Activated CD4-positive, alpha-beta memory T cell treated with anti-CD3 and anti-CD28 coated beads for 36 hours (primary cell): ENCODE results near the gene NCAM1. TPM values are rescaled to one million over a fixed set of nuclear protein-coding genes. Genes with fewer than 3 reads are reported as not detected.

Source experiments
- CTCF ChIA-PET: fragments of 350-600 bp; sonication (Branson Sonifier 250); formaldehyde crosslinking; loops from one replicate; lab custom pipeline; 2021; ENCODE audit warnings: antibody characterized with exemption, inconsistent platforms; lab: Charles Lee
- POLR2A ChIA-PET: fragments of 350-600 bp; sonication (Branson Sonifier 250); formaldehyde crosslinking; loops from one replicate; lab custom pipeline; 2021; ENCODE audit warnings: antibody characterized with exemption; lab: Charles Lee
- DNase-seq: peaks from one replicate; pipeline ENCODE4 v3.0.0-alpha.2; 2020
- H3K27ac Mint-ChIP-seq: one replicate; pipeline ENCODE4 v1.8.0; 2021; ENCODE audit warnings: mixed read lengths
- H3K27me3 Mint-ChIP-seq: one replicate; pipeline ENCODE4 v1.8.0; 2021; ENCODE audit warnings: mixed read lengths
- H3K36me3 Mint-ChIP-seq: one replicate; pipeline ENCODE4 v1.8.0; 2021; ENCODE audit warnings: mixed read lengths
- H3K4me1 Mint-ChIP-seq: one replicate; pipeline ENCODE4 v1.8.0; 2021; ENCODE audit warnings: low read depth, mixed read lengths
- H3K4me3 Mint-ChIP-seq: one replicate; pipeline ENCODE4 v1.8.0; 2021; ENCODE audit warnings: mild to moderate bottlenecking, mixed read lengths
- H3K9me3 Mint-ChIP-seq: one replicate; pipeline ENCODE4 v1.8.0; 2021; ENCODE audit warnings: mixed read lengths
- intact Hi-C: fragments of 100-400 bp; cut with micrococcal nuclease; formaldehyde crosslinking; loops from one replicate; pipeline ENCODE4 v1.15.1; 2023
- total RNA-seq, 2 experiments: library from RNA; stranded (reverse); gene quantifications; one replicate each; pipeline ENCODE4 v1.2.3, GENCODE V29; 2021

Gene NCAM1
- total RNA-seq, 2 experiments from 2014 or later = not detected

DNA sequence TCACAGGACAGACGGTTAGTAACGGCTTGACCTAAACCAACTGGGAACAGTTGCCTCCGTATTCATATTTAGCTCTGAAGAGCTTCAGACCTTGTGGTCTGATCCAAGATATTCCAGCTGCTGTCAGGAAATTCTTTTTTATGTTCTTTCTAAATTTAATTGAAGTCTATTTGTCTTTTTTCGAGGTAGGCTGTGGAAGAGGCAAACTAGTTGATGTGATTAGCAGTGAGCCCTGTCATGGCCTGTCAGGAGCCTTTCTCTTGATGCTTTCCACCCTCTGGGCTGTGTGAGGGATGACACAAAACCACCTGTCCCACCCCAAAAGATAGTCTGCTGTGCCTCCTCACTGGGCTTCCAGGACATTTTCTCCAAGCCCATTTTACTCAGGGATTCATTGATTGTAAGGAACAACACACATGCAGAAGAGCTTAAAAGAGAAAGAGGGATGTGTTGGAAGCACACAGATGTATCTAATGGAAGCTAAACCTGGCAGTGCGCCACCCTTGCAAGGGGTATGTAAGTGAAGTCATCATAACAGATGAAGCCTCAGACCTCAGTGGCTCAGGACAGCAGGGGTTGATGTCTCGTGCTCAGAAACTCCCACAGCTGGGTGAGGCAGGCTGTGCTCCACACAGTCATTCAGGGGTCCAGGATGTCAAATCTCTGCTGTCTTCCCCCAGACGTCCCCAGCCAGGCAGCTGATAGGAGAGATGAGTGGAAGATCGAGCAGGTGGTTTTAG is 170.0 kb downstream of the NCAM1 start:
- Mint-ChIP-seq H3K4me3 (no peak overlapping the region), H3K36me3 (no peaks in the 10 kb centered on the region), H3K27me3 (peaks cover 5% of the 10 kb centered on the region), H3K4me1 (no peaks in the 10 kb centered on the region), H3K9me3 (peaks cover 3% of the 10 kb centered on the region), H3K27ac (no peak overlapping the region)
- ChIA-PET CTCF (no interaction called here), POLR2A (no interaction called here)
- intact Hi-C loops = no loop called here
- no peak for DNase-seq

- H3K36me3 Mint-ChIP-seq = no peaks in the 10 kb centered on the region
- POLR2A ChIA-PET = no interaction called here
These were observed 171.9 kb downstream of the NCAM1 start for GRCh38 chr11:113133071-113133470.

GRCh38 chr11:113134626-113135025 is 173.4 kb downstream of the NCAM1 start:
- CTCF ChIA-PET = no interaction called here
- DNase-seq = no peak
- Mint-ChIP-seq H3K27me3 (peaks cover 11% of the 10 kb centered on the region), H3K36me3 (no peaks in the 10 kb centered on the region), H3K4me1 (no peaks in the 10 kb centered on the region), H3K9me3 (peaks cover 3% of the 10 kb centered on the region), H3K27ac (no peak overlapping the region), H3K4me3 (no peak overlapping the region)
- POLR2A ChIA-PET = no interaction called here
- intact Hi-C loops = no loop called here

More at GRCh38 chr11:113133071-113133470, 171.9 kb downstream of the NCAM1 start:
- CTCF ChIA-PET = no interaction called here
- no peak overlapping the region for H3K27ac Mint-ChIP-seq
- no peak for DNase-seq
- no peaks in the 10 kb centered on the region for H3K4me1 Mint-ChIP-seq
- H3K27me3 Mint-ChIP-seq = peaks cover 11% of the 10 kb centered on the region
- intact Hi-C loops = no loop called here
- H3K9me3 Mint-ChIP-seq = peaks cover 3% of the 10 kb centered on the region
- no peak overlapping the region for H3K4me3 Mint-ChIP-seq

DNA sequence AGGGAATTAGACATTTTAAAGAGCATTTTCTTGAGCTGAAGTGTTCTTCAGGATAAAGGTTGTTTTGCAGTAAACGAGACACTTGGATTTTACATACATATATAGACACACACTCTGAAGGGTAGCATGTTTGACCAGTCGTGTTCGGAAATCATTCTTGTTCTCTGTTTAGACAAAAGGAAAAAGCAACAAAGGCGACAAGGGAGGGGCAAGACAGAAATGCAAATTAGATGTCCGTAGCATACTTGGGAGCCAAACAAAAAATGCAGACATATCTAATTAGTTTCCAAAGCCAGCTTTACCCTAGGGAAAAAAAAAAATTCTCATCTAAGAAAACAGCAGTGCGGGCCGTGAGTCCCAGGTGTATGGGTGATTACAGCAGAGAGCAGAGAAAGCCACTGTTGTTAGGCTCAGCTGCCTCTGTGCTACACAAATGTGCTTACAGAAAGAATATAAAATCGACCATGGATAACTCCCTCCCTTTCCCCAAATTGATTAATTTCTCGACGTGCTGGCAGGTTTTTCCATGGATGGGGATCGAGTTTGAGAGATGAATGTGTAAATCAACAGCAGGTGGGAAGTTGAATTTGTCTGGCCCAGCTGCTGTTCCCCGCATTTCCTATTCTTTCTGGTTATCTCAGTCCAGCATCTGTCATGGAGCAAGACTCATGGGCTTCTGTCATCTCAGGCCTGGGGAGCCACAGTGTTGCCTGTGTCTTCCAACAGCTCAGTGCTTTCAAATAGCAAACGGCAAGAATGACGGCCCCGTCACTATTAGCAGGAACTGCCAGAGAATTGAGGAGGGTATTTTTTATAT is 176.7 kb downstream of the NCAM1 start:
- CTCF ChIA-PET = no interaction called here
- intact Hi-C loops = no loop called here
- Mint-ChIP-seq H3K4me3 (no peak overlapping the region), H3K27me3 (peaks cover 13% of the 10 kb centered on the region), H3K4me1 (no peaks in the 10 kb centered on the region), H3K36me3 (no peaks in the 10 kb centered on the region), H3K27ac (no peak overlapping the region), H3K9me3 (no peaks in the 10 kb centered on the region)
- POLR2A ChIA-PET = no interaction called here
- no peak for DNase-seq

DNA sequence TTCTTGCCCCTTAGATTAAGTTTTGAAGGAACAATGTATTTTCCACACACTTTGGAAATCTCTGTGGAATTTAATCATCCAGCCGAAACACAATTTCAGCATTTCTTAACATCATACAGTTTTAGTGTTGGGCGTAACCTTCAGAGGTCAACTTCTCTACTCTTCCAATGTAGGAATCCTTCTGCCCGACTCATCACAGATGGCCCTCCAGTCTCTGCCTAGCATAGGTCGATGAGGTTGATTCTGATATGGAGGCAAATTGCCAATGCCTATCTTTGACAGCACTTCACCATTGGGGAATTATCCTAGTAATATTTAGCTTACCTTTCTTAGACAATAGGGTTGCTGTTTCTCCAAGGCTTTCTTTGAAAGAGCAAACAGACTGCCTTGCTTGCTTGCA is 177.5 kb downstream of the NCAM1 start:
- no peaks in the 10 kb centered on the region for H3K4me1 Mint-ChIP-seq
- no peaks in the 10 kb centered on the region for H3K9me3 Mint-ChIP-seq
- POLR2A ChIA-PET = interaction anchor here (0.7 kb wide), 1 partner anchor 10 kb away, joined by 4 read pairs; no protein-coding TSS in a partner anchor
- CTCF ChIA-PET = no interaction called here
- intact Hi-C loops = no loop called here
- no peak overlapping the region for H3K27ac Mint-ChIP-seq
- H3K36me3 Mint-ChIP-seq = no peaks in the 10 kb centered on the region
- DNase-seq = no peak
- H3K4me3 Mint-ChIP-seq = no peak overlapping the region
- H3K27me3 Mint-ChIP-seq = peaks cover 16% of the 10 kb centered on the region

DNA sequence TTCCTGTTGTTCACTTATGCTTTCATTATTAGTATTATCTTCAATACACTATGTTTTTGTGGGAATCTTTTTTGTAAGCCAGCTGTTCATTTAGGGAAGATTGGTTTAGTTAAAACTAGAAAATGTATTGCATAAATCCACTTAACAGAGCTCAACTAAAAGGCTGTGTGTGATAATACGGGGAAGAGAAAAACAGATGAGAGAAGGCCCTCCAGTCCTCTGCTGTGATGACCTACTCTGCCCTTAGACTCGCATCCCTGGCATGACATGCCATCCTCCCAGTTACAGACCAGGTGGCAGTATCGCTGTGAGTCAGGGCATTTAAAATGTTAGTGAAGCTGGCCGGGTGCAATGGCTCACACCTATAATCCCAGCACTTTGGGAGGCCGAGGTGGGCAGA is 179.8 kb downstream of the NCAM1 start:
- H3K27me3 Mint-ChIP-seq = peaks cover 15% of the 10 kb centered on the region
- intact Hi-C loops = no loop called here
- no peaks in the 10 kb centered on the region for H3K36me3 Mint-ChIP-seq
- ChIA-PET POLR2A (no interaction called here), CTCF (no interaction called here)
- no peak overlapping the region for H3K27ac Mint-ChIP-seq
- no peak overlapping the region for H3K4me3 Mint-ChIP-seq
- H3K9me3 Mint-ChIP-seq = no peaks in the 10 kb centered on the region
- no peak for DNase-seq
- no peaks in the 10 kb centered on the region for H3K4me1 Mint-ChIP-seq

GRCh38 chr11:113142508-113142907 is 181.3 kb downstream of the NCAM1 start:
- ChIA-PET POLR2A (no interaction called here), CTCF (no interaction called here)
- H3K36me3 Mint-ChIP-seq = no peaks in the 10 kb centered on the region
- H3K27me3 Mint-ChIP-seq = peaks cover 9% of the 10 kb centered on the region
- H3K4me1 Mint-ChIP-seq = no peaks in the 10 kb centered on the region
- intact Hi-C loops = no loop called here
- H3K4me3 Mint-ChIP-seq = no peak overlapping the region
- no peak overlapping the region for H3K27ac Mint-ChIP-seq
- no peaks in the 10 kb centered on the region for H3K9me3 Mint-ChIP-seq
- DNase-seq = no peak

DNA sequence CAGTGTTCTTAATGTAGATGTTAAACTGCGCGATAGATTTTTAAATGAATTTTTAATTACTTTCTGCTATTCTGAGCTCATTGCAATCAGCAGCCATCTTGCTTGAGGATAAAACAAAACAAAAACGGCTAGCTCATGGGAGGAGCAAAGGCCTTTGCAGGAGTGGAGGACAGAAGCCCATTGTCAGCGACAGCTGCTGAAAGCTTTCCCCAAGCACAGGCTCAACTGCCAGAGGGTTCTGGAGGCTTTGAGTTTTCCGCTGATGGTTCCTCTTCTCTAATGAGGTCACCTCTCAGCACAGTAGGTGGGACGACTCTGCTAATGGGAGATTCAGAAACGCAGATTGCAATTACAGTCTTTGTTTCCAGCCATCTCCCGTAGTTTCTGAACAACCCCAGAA is 186.0 kb downstream of the NCAM1 start:
- CTCF ChIA-PET = no interaction called here
- peaks cover 8% of the 10 kb centered on the region for H3K27me3 Mint-ChIP-seq
- POLR2A ChIA-PET = no interaction called here
- H3K4me1 Mint-ChIP-seq = no peaks in the 10 kb centered on the region
- no peaks in the 10 kb centered on the region for H3K9me3 Mint-ChIP-seq
- no peak for DNase-seq
- H3K36me3 Mint-ChIP-seq = no peaks in the 10 kb centered on the region
- intact Hi-C loops = no loop called here
- H3K4me3 Mint-ChIP-seq = no peak overlapping the region
- no peak overlapping the region for H3K27ac Mint-ChIP-seq

GRCh38 chr11:113148076-113148475 is 186.9 kb downstream of the NCAM1 start:
- Mint-ChIP-seq H3K4me1 (no peaks in the 10 kb centered on the region), H3K9me3 (no peaks in the 10 kb centered on the region), H3K27ac (no peak overlapping the region), H3K4me3 (no peak overlapping the region), H3K36me3 (no peaks in the 10 kb centered on the region), H3K27me3 (peaks cover 8% of the 10 kb centered on the region)
- ChIA-PET POLR2A (no interaction called here), CTCF (no interaction called here)
- intact Hi-C loops = no loop called here
- no peak for DNase-seq

GRCh38 chr11:113148652-113149051 is 187.4 kb downstream of the NCAM1 start:
- Mint-ChIP-seq H3K4me3 (no peak overlapping the region), H3K9me3 (no peaks in the 10 kb centered on the region), H3K4me1 (no peaks in the 10 kb centered on the region), H3K27me3 (peaks cover 7% of the 10 kb centered on the region), H3K36me3 (no peaks in the 10 kb centered on the region), H3K27ac (no peak overlapping the region)
- no peak for DNase-seq
- intact Hi-C loops = no loop called here
- ChIA-PET CTCF (no interaction called here), POLR2A (no interaction called here)

- POLR2A ChIA-PET = no interaction called here
- DNase-seq = no peak
- intact Hi-C loops = no loop called here
- H3K27ac Mint-ChIP-seq = no peak overlapping the region
- H3K4me3 Mint-ChIP-seq = no peak overlapping the region
- peaks cover 2% of the 10 kb centered on the region for H3K27me3 Mint-ChIP-seq
- no peaks in the 10 kb centered on the region for H3K36me3 Mint-ChIP-seq
- H3K4me1 Mint-ChIP-seq = no peaks in the 10 kb centered on the region
- no peaks in the 10 kb centered on the region for H3K9me3 Mint-ChIP-seq
- CTCF ChIA-PET = no interaction called here
These were observed 190.3 kb downstream of the NCAM1 start for GRCh38 chr11:113151521-113151920.

- Mint-ChIP-seq H3K27ac (no peak overlapping the region), H3K4me3 (no peak overlapping the region), H3K27me3 (peaks cover 2% of the 10 kb centered on the region), H3K36me3 (no peaks in the 10 kb centered on the region), H3K9me3 (no peaks in the 10 kb centered on the region), H3K4me1 (no peaks in the 10 kb centered on the region)
- intact Hi-C loops = no loop called here
- ChIA-PET POLR2A (no interaction called here), CTCF (no interaction called here)
- no peak for DNase-seq
These were observed 191.3 kb downstream of the NCAM1 start for GRCh38 chr11:113152500-113152899.
